ENCODE results near the gene VSIG10. TPM values are rescaled to one million over a fixed set of nuclear protein-coding genes. Genes with fewer than 3 reads are reported as not detected.

VSIG10 gene
- total and polyA plus RNA-seq, 2 of the 13 experiments (the other 11 are each of a cell fraction or from before 2014, with no cell fraction given), result 25.6 to 42.5 TPM

GRCh38 chr12:118052324-118053070 is 51.3 kb downstream of the VSIG10 start:
- POLR2A ChIA-PET, result interaction anchor here (1.0 to 1.9 kb wide), 6 partner anchors 10 to 69 kb away, joined by 3 to 5 read pairs (median 4); partner anchors contain the start of gene VSIG10
- BruUV-seq (replicated peaks), result TSS peak; percentile 94
- TF ChIP-seq DNMT1 (CRISPR knock-in tag; IDR thresholded peaks at IDR 0.05) (0 out of 2 replicates have a peak, but pooled peaks have one; percentile 44), ZFYVE20 (CRISPR knock-in tag; IDR thresholded peaks at IDR 0.05; ENCODE audit: borderline replicate concordance, low read depth) (no peak), TFE3 (CRISPR knock-in tag; IDR thresholded peaks at IDR 0.05) (peak; percentile 83), E2F1 (CRISPR knock-in tag; IDR thresholded peaks at IDR 0.05) (no peak), SAFB2 (CRISPR knock-in tag; IDR thresholded peaks at IDR 0.05; ENCODE audit: borderline replicate concordance, low read depth) (no peak), RXRA (CRISPR knock-in tag; IDR thresholded peaks at IDR 0.05) (peak; percentile 99), PAWR (CRISPR knock-in tag; IDR thresholded peaks at IDR 0.05; ENCODE audit: borderline replicate concordance) (no peak), FOXP4 (CRISPR knock-in tag; IDR thresholded peaks at IDR 0.05) (peak; percentile 87), RBFOX2 (IDR thresholded peaks at IDR 0.05; ENCODE audit: low read depth, low read length) (no peak; the same call in 1 of the 2 replicates), ZSCAN22 (CRISPR knock-in tag; IDR thresholded peaks at IDR 0.05) (no peak), KDM6A (CRISPR knock-in tag; IDR thresholded peaks at IDR 0.05; ENCODE audit: low read depth) (peak; percentile 93), ZNF30 (CRISPR knock-in tag; IDR thresholded peaks at IDR 0.05) (no peak), ATF7-NPFF (CRISPR knock-in tag; IDR thresholded peaks at IDR 0.05; ENCODE audit: low read depth) (no peak), CC2D1A (CRISPR knock-in tag; IDR thresholded peaks at IDR 0.05) (no peak), FOXM1 (CRISPR knock-in tag; IDR thresholded peaks at IDR 0.05) (no peak), ZBTB4 (CRISPR knock-in tag; IDR thresholded peaks at IDR 0.05; ENCODE audit: borderline replicate concordance) (no peak)

More at GRCh38 chr12:118052324-118053070, 51.3 kb downstream of the VSIG10 start:
- Histone ChIP-seq H3K27me3 (ENCODE audit: control insufficient read depth in 1 of 2, insufficient read depth in 2 of 2, low read length in 2 of 2) (no peaks in the 10 kb centered on the region), H4K20me1 (ENCODE audit: insufficient read depth, low read length) (no peaks in the 10 kb centered on the region), H3K9me3 (ENCODE audit: low read length) (no peaks in the 10 kb centered on the region), H3K4me2 (ENCODE audit: low read depth, low read length) (peak overlapping the region; percentile 79), H3K9ac (ENCODE audit: insufficient read depth, low read depth, low read length) (peak overlapping the region; percentile 64), H3K36me3 (replicated peaks in 1 of 2; ENCODE audit: control insufficient read depth in 1 of 2, insufficient read depth in 2 of 2, low read length in 2 of 2) (peaks cover 4 to 14% of the 10 kb centered on the region in 2 experiments; a peak in 3 of 5 replicates), H3K4me1 (ENCODE audit: insufficient read depth, low read length) (peaks cover 65% of the 10 kb centered on the region), H3K79me2 (ENCODE audit: insufficient read depth, low read length) (peaks cover 2% of the 10 kb centered on the region), H3K27ac (ENCODE audit: extremely low read length, insufficient read depth, low read length) (peak overlapping the region; percentile 91), H2AFZ (ENCODE audit: low read length) (no peak overlapping the region), H3K4me3 (replicated peaks in 1 of 3; ENCODE audit: insufficient read depth in 1 of 3, low read depth in 2 of 3, low read length in 3 of 3) (peak overlapping the region in 2 of 3 experiments; percentile 7 to 45; a peak in 2 of 6 replicates)
- CTCF ChIA-PET (ENCODE audit: low intra/inter-chr PET ratio, low total read pairs), result no interaction called here
- 2% methylated on average over 8 of the region's 14 CpGs for WGBS (ENCODE audit: low lambda C conversion rate)
- intact Hi-C loops (cut with micrococcal nuclease; ENCODE audit: unreplicated experiment), result loop anchor here (1.0 to 2.0 kb wide), 4 partner anchors 9 to 86 kb away; partner anchors contain the start of genes RFC5 and WSB2
- in situ Hi-C loops (cut with HindIII; ENCODE audit: extremely low pct_ligation_motif_present, low pct_unique_long_range_greater_than_20kb), result no loop called here
- DNase-seq (ENCODE audit: low spot score), result peak; percentile 99
- ATAC-seq, result peak; percentile 91
- peak; percentile 92 for FAIRE-seq
